DMS153 (cell line): ENCODE results near the gene DCTN4.
A peak's percentile ranks its signal among the peaks of the same experiment; 100 is the strongest.

Source experiments
- DNase-seq: peaks from one replicate; lab custom pipeline; 2025; lab: John Stamatoyannopoulos, UW

Gene DCTN4

DNA sequence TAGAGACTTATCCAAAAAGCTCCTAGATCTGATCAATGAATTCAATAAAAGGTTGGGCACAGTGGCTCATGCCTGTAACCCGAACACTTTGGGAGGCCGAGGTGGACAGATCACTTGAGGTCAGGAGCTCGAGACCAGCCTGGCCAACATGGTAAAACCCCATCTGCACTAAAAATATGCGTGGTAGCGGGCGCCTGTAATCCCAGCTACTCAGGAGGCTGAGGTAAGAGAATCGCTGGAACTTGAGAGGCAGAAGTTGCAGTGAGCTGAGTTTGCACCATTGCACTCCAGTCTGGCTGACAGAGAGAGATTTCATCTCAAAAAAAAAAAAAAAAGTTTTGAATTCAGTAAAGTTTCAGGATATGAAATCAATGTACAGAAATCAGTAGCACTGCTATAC lies 20.0 kb downstream of the DCTN4 start:
- no peak for DNase-seq

DNA sequence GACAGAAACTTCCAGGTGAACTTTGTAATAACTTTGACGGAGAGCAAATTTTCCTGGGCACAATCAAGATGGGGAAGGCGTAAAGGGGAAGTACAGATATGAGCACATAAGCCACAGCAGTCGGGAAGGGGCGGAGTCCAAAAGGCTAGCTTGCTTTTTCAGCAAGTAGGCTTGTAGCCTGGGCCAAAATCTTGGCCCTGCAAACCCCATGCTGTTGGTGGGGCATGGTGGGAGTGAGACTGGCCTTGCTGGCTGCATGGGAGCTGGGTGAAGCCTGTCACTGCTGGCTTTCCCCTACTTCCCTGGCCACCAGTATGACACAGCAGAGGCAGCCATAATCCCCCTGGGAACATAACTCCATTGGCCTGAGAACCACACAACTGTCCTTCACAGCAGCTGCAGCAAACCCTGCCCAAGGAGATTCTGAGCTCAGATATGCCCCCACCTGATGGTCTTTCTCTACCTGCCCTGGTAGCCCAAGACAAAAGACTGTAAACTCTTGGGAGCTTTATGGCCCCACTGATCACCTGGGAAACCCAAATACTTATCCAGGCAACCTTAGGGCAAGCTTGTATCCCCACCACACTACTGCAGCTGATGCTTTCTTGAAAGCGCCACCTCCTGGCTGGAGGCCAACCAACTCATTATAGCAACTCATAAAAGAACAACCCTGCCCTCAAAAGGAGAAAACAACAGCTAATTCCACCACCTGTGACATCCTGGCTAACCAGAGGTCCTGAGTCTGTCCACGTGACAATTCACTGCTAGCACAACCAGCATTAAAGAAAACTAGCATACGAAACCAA lies 24.0 kb downstream of the DCTN4 start:
- no peak for DNase-seq

DNA sequence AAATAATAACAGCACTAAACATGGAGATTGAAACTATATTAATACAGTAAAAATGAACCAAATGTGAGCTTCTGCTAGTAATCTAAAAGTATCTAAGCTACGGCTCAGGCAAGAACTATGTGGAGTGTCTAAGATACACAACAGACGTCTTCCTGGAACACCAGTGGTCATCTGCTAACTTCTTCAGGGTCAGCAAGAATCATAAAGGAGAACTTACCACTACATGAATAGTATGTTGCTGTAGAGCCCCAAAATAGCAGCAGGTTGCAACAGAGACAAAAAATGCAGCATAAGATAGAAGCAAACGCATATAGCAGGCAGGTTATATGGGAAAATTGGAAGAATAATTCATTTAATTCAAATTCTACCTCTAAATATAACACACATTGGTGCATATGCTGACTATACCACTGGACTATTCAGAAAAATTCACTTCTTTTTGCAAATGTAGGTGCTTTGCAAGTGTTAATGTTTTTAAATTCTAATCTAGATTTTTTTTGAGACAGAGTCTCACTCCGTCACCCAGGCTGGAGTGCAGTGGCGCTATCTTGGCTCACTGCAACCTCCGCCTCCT lies 27.1 kb downstream of the DCTN4 start:
- DNase-seq = no peak

DNA sequence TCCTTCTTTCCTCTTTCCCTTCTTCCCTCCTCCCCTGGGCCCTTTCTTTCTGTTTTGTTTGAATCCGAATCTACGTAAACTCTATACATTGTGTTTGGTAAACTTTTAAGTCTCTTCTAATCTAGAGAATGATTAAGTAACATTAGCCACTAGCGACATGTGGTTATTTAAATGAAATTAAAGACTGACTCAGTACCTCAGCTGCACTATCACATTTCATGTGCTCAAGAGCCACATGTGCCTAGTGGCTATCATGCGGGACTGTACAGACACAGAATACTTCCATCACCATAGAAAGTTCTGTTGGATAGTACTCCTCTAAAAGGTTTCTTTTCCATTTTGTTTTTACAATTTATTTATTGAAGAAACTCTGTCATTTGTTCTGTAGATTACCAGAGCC lies 29.0 kb downstream of the DCTN4 start:
- no peak for DNase-seq

DNA sequence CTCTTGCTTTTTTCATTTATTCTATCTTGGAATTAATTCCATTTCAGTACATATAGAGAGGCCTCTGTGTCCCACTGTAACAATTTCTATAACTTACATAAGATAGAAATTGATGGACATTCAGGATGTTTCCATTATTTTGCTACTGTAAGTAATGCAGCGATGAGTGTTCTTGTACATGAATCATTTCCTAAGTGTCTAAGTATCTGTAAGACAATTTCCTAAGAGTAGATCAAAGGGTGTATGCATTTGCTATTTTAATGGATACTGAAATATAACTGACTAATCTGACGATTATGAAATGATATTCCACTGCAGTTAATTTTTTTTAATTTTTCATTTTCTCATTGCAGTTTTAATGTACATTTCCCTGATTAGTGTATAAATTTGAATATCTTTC lies 35.0 kb downstream of the DCTN4 start:
- DNase-seq = no peak

DNA sequence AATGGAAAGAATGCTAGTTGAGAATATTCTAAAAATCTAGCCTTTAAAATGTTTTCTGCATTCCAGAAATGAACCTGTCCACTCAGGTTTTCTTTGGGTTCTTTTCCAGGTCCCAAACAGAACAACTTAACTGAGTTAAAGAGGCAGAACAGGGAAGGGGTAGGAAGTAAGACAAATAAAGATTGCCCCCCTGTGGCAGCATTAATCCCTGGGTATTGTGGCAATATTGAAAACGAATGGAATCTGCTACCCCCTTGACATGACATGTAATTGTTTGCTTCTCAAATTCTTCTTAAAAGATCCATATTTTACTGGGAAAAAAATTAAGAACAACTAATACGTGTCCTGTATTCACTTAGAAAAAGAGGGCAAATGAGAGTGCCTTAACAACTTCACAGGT lies 48.7 kb downstream of the DCTN4 start:
- DNase-seq = no peak

DNA sequence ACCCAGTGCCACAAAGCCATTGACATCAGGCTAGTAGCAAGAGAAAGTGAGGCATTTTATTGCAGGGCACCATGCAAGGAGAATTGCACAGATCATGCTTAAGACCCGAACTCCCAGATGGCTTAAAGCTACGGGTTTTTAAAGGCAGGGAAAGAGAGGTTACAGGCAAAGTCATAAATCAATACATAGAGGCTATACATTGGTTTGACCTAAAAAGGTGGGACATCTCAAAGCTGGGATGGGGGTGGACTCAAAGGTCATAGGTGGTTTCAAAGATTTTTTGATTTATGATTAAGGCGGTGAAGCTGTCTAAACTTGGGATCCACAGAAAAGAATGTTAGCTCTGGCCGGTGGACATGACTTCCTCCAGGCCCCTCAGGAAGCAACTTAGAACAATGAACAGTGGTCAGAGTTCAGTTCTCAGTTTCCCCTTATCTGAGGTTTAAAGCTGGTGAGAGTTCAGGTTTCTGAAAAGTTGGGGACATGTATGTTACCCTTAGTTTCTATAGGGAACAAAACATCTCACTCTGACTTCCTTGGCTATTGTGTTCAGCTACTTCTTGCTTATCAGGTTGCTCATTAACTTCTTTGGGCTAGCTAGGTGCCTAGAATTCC lies 51.9 kb downstream of the DCTN4 start:
- DNase-seq = no peak

DNA sequence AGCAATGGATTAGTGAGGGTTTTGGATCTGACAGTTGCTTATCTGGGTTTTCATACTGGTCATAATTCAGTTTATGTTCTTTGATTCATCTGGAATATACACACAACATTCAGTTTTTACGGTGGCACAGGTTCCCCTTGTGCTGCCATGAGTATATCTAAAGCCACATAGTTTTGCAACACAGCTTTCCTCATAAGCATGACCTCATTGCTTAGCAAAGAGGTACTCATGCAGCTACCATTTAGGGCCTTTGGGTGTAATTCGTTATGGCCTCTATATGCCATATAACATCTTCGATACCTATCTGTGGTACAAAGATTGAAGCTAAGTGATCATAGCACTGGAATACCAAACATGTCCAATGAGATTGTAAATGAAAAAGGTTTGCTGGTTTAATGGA lies 55.1 kb downstream of the DCTN4 start:
- no peak for DNase-seq

DNA sequence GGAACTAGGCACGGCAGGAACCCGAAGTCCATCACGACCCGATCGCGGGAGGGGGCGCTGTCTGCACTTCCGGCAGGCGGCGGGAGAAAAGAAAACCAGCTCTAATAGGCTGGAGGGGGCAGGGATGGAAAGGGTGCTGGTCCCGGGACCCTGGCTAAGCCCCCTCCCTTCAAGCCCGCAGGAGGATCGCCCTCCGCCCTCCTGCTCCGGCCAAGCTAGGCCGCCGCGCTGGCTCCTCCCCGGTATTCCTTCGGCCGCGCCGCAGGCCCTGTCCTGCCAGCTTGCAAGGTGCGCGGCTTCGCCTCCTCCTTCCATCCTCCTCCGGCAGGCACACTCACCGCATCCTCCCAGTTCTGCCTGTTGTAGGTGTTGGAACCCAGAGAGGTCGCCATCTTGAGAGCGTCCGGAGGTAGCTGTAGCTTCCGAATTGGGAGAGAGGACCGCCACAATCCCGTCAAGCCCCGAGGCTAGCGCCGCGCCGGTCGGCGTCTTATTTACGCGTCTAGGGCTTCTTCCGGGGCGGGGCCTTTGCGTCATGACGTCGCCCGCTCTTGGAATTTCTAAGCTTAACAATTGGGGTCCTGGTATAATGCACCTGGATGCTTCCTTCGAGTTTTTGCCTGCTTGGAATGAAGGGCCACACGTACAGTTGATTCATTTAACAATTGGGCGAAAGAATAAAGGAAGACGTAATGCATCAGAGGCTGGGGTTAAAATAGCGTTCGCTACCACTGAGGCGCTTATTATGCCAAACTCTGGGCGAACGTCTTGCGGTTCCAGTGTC lies 58.0 kb downstream of the DCTN4 start, which contains the start of gene RBM22:
RBM22 (minus strand) TSS at position 469 of the 784 bp plus-strand sequence; CDS start at position 392, 77 bp downstream.
- DNase-seq = peak; percentile 64

DNA sequence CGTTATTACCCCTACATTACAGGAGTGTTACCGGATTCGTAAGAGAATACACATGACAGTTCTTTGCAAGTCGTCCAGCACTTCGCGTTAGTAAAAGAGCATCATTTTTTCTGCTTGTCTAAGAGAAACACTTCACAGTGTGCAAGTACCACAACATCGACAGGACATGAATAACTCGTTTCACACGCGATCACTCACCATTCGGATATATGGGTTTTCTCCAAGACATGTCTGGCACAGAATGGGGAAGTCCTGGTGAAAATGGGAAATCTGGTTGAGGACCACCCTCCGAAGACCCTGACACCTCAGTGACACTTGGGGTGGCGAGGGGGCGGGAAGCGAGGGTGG lies 58.6 kb downstream of the DCTN4 start:
- DNase-seq = no peak

DNA sequence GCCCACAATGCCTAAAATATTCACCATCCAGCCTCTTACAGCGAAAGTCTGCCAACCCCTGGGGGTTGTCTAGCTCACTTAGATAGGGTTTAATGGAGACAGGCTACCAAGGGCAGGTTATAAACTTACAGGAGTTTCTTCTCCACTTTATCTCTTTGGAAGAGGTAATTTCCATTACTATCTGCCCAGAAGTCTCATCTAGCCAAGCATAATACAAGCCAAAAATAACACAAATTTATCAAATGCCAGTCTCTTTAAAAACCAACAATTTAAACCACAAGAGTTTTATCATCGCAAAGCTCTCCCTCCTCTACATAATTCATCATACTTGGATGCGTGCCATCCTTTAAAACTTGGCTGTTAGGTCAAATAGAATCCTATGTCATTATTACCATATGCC lies 64.2 kb downstream of the DCTN4 start:
- no peak for DNase-seq

DNA sequence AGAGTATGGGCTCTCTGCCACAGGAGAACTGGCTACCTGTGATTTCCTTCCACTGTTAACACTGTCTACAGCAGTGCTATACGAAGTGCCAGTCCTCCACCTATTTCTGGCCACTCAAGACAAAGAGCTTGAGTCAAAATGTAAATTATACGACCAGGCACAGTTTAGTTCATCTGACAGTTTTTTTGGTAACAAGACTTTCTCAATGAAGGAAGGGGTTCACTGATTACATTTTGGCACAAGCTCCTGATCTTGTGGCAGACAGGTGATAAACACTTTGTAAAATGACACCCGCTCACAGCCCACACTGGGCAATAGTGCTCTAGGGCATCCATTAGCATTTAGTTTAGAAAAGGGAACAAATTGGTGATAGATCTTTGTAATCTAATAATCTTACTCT lies 66.5 kb downstream of the DCTN4 start:
- DNase-seq = no peak

DNA sequence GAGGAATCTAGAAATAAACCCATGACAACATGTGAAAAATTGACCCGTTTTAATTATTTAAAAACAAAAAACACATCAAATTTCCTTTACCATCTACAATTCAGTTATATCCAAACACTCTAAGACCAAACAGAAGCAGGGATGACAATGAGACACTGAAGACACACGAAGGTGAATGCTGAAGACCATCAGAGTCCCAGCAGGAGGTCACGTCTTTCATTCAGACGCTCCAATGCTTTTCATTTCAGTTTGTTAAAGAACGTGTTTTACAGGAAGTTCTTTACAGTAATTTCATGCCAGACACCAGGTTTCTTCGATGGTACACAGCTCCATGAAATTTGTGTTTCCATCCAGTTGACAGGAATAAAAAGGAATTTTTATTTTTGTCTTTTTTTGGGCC lies 68.1 kb downstream of the DCTN4 start:
- no peak for DNase-seq

DNA sequence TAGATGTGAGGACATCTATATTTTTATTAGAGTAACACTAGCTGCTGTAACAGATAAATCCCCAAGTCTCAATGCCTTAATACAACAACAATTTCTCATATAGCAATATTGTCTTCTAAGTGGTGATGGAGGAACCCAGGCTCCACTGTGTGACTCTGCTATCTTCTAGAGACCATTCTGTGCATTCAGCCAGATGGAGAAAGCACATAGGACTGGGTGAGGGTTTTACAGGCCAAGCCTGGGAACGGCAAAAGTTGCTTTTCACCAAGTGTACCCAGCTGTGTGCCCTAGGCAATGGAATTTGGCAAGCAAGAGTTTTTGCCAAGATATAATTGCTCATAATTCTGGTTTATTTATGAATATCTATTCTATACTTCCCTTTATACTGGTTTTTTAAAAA lies 69.7 kb downstream of the DCTN4 start:
- DNase-seq = no peak

DNA sequence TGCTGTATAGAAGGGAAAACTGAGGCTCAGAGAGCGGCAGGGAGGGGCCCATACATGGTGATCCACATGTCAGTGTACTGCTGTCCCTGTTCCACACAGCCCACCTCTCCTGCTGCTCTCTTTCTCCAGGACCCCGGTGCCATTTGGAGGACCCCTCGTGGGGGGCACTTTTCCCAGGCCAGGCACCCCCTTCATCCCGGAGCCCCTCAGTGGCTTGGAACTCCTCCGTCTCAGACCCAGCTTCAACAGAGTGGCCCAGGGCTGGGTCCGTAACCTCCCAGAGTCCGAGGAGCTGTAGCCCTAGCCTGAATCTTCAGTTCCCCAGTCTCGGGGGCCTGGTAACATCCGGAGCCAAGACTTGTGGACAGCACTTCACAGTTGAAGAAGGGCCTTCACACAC lies 82.2 kb downstream of the DCTN4 start:
- no peak for DNase-seq

DNA sequence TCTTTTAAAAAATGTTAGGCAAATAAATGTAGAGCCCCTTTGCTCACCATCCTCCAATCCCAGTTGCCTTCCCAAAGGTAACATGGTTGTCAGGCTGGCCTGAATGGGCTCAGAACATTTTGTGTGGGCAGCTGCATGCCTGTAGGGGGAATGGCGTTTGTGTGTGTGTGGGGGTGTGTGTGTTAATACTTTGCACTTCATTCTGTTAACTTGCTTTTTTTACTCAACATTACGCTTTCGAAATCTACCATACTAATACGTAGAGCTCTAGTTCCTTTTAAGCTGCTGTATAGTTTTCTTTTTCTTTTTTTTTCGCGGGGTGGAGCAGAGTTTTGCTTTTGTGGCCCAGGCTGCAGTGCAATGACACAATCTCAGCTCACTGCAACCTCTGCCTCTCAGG lies 83.7 kb downstream of the DCTN4 start:
- no peak for DNase-seq

DNA sequence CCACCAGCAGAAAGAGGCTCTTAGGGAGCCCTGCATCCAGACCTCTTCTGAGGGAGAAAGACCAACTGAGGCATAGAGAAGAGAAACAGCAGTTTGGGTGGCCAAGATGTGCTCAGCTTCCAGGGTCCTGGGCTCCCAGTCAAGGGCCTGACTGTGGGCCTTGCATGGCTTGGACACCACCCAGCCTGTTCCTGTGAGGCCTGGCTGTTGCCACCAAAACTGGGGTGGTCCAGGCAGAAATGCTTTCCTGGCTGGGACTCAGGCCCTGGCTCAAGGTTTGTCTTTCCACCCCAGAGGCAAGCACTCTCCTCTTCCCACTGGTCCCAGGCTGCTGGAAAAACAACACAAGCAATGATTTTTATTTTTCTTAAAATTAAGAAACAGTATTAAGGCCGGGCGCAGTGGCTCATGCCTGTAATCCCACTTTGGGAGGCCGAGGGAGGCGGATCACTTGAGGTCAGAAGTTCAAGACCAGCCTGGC lies 84.4 kb downstream of the DCTN4 start:
- no peak for DNase-seq

DNA sequence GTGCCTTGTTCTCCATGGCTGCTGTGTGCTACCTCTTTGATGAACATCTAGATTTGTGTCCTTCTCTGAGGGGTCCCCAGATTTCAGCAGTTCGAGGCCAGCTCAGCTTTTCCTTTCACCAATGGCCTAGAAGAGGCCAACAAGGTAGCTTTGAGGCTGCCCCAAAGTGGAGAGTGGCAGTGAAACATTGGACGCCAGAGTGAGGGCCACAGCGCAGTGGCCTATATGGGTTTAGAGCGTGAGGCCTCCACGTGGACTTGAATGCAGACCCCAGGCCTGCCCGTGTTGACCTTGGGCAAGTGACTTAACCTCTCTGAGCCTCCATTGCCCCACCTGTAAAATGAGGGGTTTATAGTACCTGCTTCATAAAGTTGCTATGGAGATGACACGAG lies 85.9 kb downstream of the DCTN4 start:
- DNase-seq = no peak

DNA sequence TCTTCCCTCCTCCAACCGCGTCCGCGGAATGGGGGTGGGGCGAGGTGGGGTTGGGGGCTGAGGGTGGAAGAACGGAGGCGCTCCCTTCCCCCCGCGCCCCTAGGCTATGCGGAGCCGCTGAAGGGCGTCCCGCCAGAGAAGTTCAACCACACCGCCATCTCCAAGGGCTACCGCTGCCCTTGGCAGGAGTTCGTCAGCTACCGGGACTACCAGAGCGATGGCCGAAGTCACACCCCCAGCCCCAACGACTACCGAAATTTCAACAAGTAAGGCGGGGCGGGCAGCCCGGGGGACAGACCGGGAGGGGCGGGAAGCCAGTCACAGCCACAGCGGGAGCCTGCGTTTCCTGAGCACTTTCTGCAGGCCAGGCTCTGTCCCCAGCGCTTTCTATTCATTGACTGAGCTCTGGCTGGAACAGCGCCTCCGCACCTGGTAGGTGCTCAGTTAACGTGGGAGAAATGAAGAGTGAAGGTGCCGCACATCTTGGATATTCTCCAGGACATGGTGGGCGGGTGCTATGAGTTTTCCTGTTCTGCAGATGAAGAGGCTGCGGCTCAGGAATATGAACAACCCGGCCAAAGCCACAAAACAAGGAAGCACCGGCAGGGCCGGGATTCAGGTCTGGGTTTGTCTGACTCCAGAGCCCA lies 86.5 kb downstream of the DCTN4 start:
- no peak for DNase-seq

DNA sequence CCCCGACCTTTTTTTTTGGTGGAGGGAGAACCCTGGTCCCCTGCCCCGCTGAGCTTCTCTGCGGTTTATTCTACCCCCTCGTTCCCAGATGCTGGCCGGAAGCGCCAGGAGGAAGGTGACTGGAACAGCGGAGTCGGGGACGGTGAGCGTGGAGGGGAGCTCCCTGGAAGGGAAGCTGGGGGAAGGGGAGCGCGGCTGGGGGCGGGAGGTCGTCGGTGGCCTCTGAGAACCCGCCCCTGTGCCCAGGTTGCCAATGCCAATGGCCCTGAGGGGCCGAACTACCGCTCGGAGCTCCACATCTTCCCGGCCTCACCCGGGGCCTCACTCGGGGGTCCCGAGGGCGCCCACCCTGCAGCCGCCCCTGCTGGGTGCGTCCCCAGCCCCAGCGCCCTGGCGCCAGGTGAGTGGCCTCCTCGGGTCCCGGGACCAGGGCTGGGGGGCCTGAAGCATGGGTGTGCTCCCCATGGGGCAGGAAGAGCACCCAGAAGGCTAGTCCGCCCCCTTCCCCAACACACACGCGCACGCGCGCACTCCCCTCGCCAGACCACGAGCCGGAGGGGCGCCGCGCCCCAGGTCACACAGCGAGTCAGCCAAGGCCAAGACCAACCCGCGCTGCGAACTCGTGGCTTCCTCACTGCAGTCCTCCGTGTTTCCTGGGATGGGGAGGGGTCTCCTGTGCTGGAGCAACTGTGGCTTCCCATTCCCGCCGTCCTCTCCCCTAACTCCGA lies 87.1 kb downstream of the DCTN4 start:
- no peak for DNase-seq

DNA sequence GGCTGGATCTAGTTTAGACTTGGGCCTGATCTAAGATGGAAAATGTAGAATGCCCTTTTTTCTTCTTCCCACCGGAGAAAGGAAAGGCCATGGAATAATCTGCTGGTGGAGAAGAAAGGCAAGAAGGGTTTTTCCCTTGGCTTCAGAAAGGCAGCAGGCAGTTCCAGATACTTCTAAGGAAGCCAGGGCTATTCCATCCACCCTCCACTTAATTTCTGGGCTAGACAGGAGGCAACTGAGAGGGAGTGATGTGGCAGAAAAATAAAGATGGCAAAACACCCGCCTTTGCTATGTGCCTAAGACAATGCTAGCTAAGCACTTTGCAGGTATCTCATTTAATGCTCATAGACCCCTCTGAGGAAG lies 87.9 kb downstream of the DCTN4 start:
- DNase-seq = no peak
